OCI-LY3 (cell line): Measurements from ENCODE around the gene ALDH16A1.

Source experiments
- H2AFZ ChIP-seq: fragments of 200-600, 300-600 bp; shearing (Covaris generic); 2 replicates; pipeline ENCODE4 v1.6.0; 2014; ENCODE audit warnings: antibody characterized with exemption, low read depth, low read length
- H3K27ac ChIP-seq: fragments of 200-600, 300-600 bp; sonication (generic); 2 replicates; pipeline ENCODE4 v1.5.1; 2014; ENCODE audit warnings: mild to moderate bottlenecking, low read length, moderate library complexity, mixed read lengths
- H3K27me3 ChIP-seq: fragments of 200-600, 300-600 bp; sonication (generic); 2 replicates; pipeline ENCODE4 v1.6.1; 2014; ENCODE audit warnings: low read depth, low read length, mixed read lengths
- H3K36me3 ChIP-seq: fragments of 200-600, 300-600 bp; sonication (generic); replicated peaks from 2 replicates; pipeline ENCODE3; 2014; ENCODE audit warnings: low read depth, low read length, mixed read lengths
- H3K4me1 ChIP-seq: fragments of 300-600, 200-600 bp; sonication (generic); 2 replicates; pipeline ENCODE4 v1.6.1; 2014; ENCODE audit warnings: low read length, mixed read lengths
- H3K4me2 ChIP-seq: fragments of 200-600, 300-600 bp; sonication (generic); 2 replicates; pipeline ENCODE4 v1.6.1; 2014; ENCODE audit warnings: low read length, mixed read lengths
- H3K4me3 ChIP-seq: fragments of 300-600, 200-600 bp; sonication (generic); 2 replicates; pipeline ENCODE4 v1.5.1; 2014; ENCODE audit warnings: antibody characterized with exemption, mild to moderate bottlenecking, low read length, moderate library complexity
- H3K79me2 ChIP-seq: fragments of 300-600, 200-600 bp; shearing (Covaris generic); 2 replicates; pipeline ENCODE4 v1.6.1; 2014; ENCODE audit warnings: mild to moderate bottlenecking, low read length, mixed read lengths
- H3K9ac ChIP-seq: fragments of 300-600, 200-600 bp; shearing (Covaris generic); 2 replicates; pipeline ENCODE4 v1.6.0; 2014; ENCODE audit warnings: mild to moderate bottlenecking, low read length, moderate library complexity
- H3K9me3 ChIP-seq: fragments of 200-600, 300-600 bp; shearing (Covaris generic); 2 replicates; pipeline ENCODE4 v1.6.1; 2014; ENCODE audit warnings: low read length, mixed read lengths; ENCODE audit not compliant: insufficient read depth
- H4K20me1 ChIP-seq: fragments of 200-600, 300-600 bp; sonication (generic); 2 replicates; pipeline ENCODE4 v1.6.1; 2016; ENCODE audit warnings: low read length, mixed read lengths; ENCODE audit not compliant: insufficient read depth
- EZH2phosphoT487 ChIP-seq: fragments of 200-600 bp; shearing (Covaris generic); IDR thresholded peaks from 2 replicates; pipeline ENCODE4 v1.6.1; 2018; ENCODE audit warnings: antibody characterized with exemption, mixed run types, low read depth
- TF ChIP-seq, protein P1 (sequence below): fragments of 200-600, 300-600 bp; sonication (generic); IDR thresholded peaks from 2 replicates; pipeline ENCODE4 v1.5.1; 2014; ENCODE audit warnings: antibody characterized with exemption, low read length, low read depth

The ALDH16A1 gene

DNA sequence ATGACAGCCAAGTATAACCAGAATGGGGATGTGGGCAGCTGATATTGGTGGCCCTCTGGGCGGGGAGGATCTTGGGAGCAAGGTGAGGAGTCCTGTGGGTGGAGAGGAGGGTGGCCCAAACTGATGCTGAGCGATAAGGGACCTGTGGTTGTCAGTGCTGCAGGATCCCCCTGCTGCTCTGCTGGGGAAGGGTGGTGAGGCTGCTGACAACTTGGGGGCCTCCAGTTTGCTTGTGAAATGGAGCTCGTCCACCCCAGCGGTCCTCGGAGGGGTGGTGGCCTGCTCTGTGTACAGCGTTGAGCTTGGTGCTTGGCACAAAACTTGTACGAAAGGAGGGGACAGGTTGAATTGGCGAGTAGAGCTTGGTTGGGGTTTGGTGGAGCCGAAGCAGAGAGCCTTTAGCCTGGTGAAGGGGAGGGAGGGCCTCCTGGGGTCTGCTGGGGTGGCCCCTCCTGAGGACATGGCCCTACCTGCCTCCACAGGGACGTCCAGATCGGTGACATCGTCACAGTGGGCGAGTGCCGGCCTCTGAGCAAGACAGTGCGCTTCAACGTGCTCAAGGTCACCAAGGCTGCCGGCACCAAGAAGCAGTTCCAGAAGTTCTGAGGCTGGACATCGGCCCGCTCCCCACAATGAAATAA is 46.1 kb downstream of the ALDH16A1 start:
- Histone ChIP-seq H3K4me2 (peak overlapping the region; percentile 95), H3K27ac (no peak overlapping the region), H3K36me3 (peaks cover 40% of the 10 kb centered on the region), H3K9me3 (no peaks in the 10 kb centered on the region), H3K4me3 (no peak overlapping the region), H4K20me1 (peaks cover 29% of the 10 kb centered on the region), H2AFZ (no peak overlapping the region), H3K79me2 (peaks cover 33% of the 10 kb centered on the region), H3K4me1 (peaks cover 46% of the 10 kb centered on the region), H3K9ac (no peak overlapping the region), H3K27me3 (no peaks in the 10 kb centered on the region)
- TF ChIP-seq EZH2phosphoT487: no peak
- TF ChIP-seq, protein P1, sequence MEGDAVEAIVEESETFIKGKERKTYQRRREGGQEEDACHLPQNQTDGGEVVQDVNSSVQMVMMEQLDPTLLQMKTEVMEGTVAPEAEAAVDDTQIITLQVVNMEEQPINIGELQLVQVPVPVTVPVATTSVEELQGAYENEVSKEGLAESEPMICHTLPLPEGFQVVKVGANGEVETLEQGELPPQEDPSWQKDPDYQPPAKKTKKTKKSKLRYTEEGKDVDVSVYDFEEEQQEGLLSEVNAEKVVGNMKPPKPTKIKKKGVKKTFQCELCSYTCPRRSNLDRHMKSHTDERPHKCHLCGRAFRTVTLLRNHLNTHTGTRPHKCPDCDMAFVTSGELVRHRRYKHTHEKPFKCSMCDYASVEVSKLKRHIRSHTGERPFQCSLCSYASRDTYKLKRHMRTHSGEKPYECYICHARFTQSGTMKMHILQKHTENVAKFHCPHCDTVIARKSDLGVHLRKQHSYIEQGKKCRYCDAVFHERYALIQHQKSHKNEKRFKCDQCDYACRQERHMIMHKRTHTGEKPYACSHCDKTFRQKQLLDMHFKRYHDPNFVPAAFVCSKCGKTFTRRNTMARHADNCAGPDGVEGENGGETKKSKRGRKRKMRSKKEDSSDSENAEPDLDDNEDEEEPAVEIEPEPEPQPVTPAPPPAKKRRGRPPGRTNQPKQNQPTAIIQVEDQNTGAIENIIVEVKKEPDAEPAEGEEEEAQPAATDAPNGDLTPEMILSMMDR: no peak

DNA sequence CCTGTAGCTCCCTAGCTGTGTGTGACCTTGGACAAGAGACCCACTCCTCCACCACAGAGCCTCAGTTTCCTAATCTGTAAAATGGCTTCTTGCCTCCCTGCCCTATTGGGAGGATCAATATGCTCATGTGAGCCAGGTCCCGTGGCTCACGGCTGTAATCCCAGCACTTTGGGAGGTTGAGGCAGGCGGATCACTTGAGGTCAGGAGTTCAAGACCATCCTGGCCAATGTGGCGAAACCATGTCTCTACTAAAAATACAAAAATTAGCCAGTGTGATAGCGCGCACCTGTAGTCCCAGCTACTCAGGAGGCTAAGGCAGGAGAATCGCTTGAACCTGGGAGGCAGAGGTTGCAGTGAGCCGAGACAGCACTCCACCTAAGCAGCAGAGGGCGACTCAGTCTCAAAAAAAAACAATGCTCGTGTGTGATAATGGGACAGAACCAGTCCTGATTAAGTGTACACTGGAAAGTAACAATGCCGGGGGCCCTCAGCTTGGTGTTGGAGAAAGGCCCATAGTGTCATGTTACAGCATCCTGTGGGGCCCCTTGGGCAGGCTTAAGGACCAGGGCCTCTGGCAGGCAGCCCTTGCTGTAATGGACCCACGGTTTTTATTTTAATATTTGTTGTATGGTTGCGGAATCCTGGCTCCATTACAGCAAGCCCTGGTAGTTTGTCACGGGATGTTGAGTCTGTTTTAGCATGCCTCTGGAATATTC is 50.0 kb downstream of the ALDH16A1 start:
- Histone ChIP-seq H3K4me2 (no peak overlapping the region), H3K27ac (no peak overlapping the region), H4K20me1 (peaks cover 22% of the 10 kb centered on the region), H3K4me1 (peaks cover 31% of the 10 kb centered on the region), H3K36me3 (peaks cover 23% of the 10 kb centered on the region), H3K27me3 (no peaks in the 10 kb centered on the region), H3K4me3 (no peak overlapping the region), H3K79me2 (peaks cover 11% of the 10 kb centered on the region), H3K9me3 (no peaks in the 10 kb centered on the region), H3K9ac (no peak overlapping the region), H2AFZ (0 out of 2 replicates have a peak overlapping the region, but pooled peaks have one; percentile 43)
- no peak for TF ChIP-seq EZH2phosphoT487
- TF ChIP-seq, protein P1: peak; percentile 63

DNA sequence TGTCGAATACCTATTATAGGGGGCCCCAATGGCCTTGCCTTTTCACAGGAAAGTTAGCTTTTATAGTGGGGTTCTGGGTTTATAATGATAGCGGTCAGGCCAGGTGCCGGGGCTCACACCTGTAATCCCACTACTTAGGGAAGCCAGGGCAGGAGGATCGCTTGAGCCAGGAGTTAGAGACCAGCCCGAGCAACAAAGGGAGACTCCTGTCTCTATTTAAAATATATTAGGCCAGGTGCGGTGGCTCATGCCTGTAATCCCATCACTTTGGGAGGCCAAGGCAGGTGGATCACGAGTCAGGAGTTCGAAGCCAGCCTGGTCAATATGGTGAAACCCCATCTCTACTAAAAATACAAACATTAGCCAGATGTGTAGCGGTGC is 50.5 kb downstream of the ALDH16A1 start:
- Histone ChIP-seq H3K27ac (no peak overlapping the region), H3K9me3 (no peaks in the 10 kb centered on the region), H3K9ac (no peak overlapping the region), H3K36me3 (peaks cover 18% of the 10 kb centered on the region), H3K4me1 (peaks cover 26% of the 10 kb centered on the region), H3K27me3 (no peaks in the 10 kb centered on the region), H3K79me2 (peaks cover 5% of the 10 kb centered on the region; the same call in 1 of the 2 replicates), H3K4me2 (no peak overlapping the region), H3K4me3 (no peak overlapping the region), H4K20me1 (peaks cover 17% of the 10 kb centered on the region), H2AFZ (no peak overlapping the region)
- TF ChIP-seq, protein P1: no peak

DNA sequence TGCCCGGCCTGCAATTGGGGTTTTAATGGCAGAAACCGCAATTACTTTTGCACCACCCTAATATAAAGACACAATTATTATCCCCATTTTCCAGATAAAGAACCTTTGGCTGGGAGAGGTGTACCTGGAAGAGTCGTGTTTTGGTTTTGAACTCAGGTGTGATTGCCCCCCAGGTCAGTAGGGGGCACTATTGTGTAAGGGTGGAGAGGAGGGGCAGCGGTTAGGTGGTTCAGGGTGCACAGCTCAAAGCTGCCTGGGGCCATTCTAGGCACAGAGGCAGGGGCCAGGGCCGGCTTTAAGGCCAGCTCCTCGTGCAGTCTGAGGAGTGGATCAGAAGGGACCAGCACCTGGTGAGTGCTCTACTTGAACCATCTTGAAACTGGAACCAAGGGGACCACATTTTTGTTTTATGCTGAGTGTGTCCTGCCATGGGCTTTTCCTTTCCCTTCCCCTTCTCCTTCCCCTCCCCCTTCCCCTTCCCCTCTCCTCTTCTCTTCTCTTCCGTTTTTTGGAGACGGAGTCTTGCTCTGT is 53.6 kb downstream of the ALDH16A1 start:
- no peak overlapping the region for H3K4me3 ChIP-seq
- H3K27me3 ChIP-seq: no peaks in the 10 kb centered on the region
- H3K27ac ChIP-seq: no peak overlapping the region
- peaks cover 2% of the 10 kb centered on the region; the same call in 1 of the 2 replicates for H3K4me1 ChIP-seq
- H3K4me2 ChIP-seq: peak overlapping the region; percentile 32
- TF ChIP-seq EZH2phosphoT487: no peak
- TF ChIP-seq, protein P1: peak; percentile 96
- H3K36me3 ChIP-seq: no peaks in the 10 kb centered on the region
- H2AFZ ChIP-seq: peak overlapping the region; percentile 12
- H3K9me3 ChIP-seq: no peaks in the 10 kb centered on the region
- no peaks in the 10 kb centered on the region for H3K79me2 ChIP-seq
- no peak overlapping the region for H3K9ac ChIP-seq
- no peaks in the 10 kb centered on the region for H4K20me1 ChIP-seq
